ENCODE data around the gene AUTS2. TPM values are rescaled to one million over a fixed set of nuclear protein-coding genes. Genes with fewer than 3 reads are reported as not detected.

The AUTS2 gene
- total RNA-seq, 2 experiments from 2014 or later = 4.0 to 4.7 TPM

DNA sequence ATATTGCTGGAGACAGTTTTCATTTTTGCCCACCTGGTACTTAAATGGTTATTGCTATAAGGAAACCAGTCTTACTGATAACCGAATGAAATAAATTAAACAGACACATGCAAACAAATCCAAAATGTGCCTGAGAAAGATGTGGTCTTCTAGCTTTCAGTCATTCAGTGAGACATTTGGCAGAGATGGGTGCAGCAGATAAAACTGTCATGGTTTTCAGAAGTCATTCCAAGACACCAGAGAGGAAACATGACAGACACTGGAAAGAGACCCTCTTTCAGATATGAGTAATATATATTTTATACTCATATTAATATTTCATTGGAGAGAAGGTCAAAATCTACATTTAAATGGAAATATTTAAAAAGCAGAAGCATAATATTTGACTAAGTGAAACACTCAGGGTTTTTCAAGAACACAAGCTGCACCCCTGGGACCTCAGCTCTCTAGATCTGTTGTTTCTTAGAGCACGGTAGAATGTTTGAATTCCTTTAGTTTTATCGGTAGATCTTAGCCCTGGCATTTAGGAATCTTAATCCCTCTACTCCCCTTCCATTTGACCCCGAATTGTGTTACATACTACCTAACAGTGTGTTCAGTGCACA lies 246.1 kb downstream of the AUTS2 start:
- Mint-ChIP-seq H3K27me3 (peaks cover 2% of the 10 kb centered on the region), H3K4me3 (no peak overlapping the region), H3K9me3 (no peaks in the 10 kb centered on the region), H3K36me3 (no peaks in the 10 kb centered on the region), H3K27ac (no peak overlapping the region), H3K4me1 (ENCODE audit: low read depth) (no peaks in the 10 kb centered on the region)
- no peak for DNase-seq
- POLR2A ChIA-PET = no interaction called here
- CTCF ChIA-PET = no interaction called here
- intact Hi-C loops (cut with micrococcal nuclease) = no loop called here

DNA sequence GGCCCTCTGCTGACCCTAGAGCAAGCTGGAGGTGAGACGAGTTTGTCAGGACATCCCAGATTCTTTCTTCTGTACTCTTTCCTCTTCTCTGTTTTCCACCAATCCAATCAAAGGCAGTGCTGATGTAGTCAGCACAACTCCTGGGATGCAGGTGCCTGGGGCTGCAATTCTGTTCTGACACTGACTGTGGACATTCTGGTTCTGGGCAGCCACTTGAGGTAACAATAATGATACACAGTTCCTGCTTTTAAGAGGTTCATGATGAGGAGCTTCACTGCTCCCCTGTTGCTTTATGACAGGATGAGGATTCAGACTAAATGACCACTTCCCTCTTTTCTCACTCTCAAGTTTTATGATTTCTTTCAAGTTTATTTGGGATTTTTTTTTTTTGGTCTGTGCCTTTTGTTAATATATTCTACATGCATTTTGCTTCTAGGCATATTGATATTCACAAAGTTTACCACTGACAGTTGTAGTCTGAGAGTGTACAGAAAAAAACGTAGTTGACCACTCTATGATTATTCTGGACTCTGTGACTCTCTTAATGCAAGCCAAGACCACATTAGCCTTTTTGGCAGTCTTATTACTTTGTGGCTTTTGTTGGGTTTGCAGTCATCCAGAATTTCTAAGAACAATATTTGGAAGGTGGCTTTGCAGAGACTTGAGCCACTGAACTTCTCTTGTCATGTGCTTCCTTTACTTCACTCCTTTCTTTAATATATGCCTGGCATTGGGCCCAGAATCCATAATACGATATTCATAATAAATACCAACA lies 247.6 kb downstream of the AUTS2 start:
- intact Hi-C loops (cut with micrococcal nuclease) = no loop called here
- no peak overlapping the region for H3K4me3 Mint-ChIP-seq
- DNase-seq = no peak
- no peak overlapping the region for H3K27ac Mint-ChIP-seq
- H3K9me3 Mint-ChIP-seq = no peaks in the 10 kb centered on the region
- CTCF ChIA-PET = no interaction called here
- POLR2A ChIA-PET = no interaction called here
- no peaks in the 10 kb centered on the region for H3K4me1 Mint-ChIP-seq (ENCODE audit: low read depth)
- H3K27me3 Mint-ChIP-seq = peaks cover 2% of the 10 kb centered on the region
- no peaks in the 10 kb centered on the region for H3K36me3 Mint-ChIP-seq

GRCh38 chr7:69847921-69848612 lies 249.8 kb downstream of the AUTS2 start:
- Mint-ChIP-seq H3K4me3 (no peak overlapping the region), H3K9me3 (no peaks in the 10 kb centered on the region), H3K27ac (no peak overlapping the region), H3K36me3 (no peaks in the 10 kb centered on the region), H3K4me1 (ENCODE audit: low read depth) (no peaks in the 10 kb centered on the region), H3K27me3 (peaks cover 2% of the 10 kb centered on the region)
- intact Hi-C loops (cut with micrococcal nuclease) = no loop called here
- ChIA-PET POLR2A (interaction anchor here (0.6 kb wide), 1 partner anchor 280 kb away, joined by 3 read pairs; no protein-coding TSS in a partner anchor), CTCF (no interaction called here)
- DNase-seq = no peak

DNA sequence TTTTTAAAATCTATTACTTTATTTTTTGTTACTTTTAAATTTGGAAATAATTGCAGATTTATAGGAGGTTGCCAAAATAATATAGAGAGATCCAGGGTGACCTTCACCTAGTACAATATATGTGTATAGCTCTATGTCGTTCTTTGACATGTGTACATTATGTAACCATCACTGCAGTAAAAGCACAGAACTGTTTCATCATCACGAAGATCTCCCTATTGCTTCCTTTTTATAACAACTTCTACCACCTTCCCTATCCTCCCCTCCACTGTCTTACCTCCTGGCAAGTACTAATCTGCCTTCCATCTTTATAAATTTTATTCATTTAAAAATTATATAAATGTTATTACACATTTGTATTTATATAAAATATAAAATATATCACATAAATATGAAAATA lies 251.0 kb downstream of the AUTS2 start:
- intact Hi-C loops (cut with micrococcal nuclease) = no loop called here
- ChIA-PET POLR2A (no interaction called here), CTCF (no interaction called here)
- H3K27ac Mint-ChIP-seq = no peak overlapping the region
- H3K27me3 Mint-ChIP-seq = peaks cover 2% of the 10 kb centered on the region
- DNase-seq = no peak
- no peaks in the 10 kb centered on the region for H3K4me1 Mint-ChIP-seq (ENCODE audit: low read depth)
- no peak overlapping the region for H3K4me3 Mint-ChIP-seq
- no peaks in the 10 kb centered on the region for H3K36me3 Mint-ChIP-seq
- no peaks in the 10 kb centered on the region for H3K9me3 Mint-ChIP-seq

DNA sequence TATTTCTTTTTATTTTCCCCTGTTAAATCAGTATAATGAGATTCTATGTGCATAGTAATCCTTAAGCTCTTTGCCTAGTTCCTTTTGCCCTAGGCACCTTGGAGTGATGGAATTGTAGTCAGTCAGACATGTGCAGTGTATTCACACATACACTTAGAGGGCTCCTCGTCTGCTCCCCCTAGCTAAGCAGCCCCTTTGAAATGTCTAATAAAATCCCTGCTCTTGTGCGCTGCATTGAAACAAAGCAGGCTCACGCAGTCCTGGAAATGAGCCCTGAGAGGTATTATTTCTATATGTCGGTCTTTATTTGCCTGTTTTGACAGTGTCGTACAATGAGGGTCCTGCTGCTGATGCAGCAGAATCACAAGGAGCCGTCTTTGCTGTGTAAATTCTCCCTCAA lies 258.7 kb downstream of the AUTS2 start:
- CTCF ChIA-PET = no interaction called here

DNA sequence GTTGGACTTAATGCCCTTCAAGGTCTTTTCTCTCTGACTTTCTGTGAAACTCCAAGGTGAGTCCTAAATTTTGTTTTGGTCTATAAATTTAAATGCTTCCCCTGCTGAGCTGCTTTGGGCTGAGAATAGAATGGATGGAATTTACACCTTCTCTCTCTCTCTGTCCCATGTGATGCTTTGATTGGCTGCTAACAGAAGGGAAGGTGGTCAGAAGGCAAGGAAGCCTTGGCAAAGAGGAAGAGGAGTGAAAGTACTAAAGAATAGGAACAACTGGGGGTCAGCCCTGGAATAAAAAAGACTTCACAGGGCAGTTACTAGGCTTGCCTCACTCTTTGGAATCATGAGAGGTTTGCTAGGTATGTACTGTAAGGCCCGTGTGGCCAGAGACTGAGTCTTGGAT lies 260.2 kb downstream of the AUTS2 start:
- peaks cover 3% of the 10 kb centered on the region for H3K27me3 Mint-ChIP-seq
- no peaks in the 10 kb centered on the region for H3K4me1 Mint-ChIP-seq (ENCODE audit: low read depth)
- H3K27ac Mint-ChIP-seq = no peak overlapping the region
- ChIA-PET POLR2A (no interaction called here), CTCF (no interaction called here)
- no peak for DNase-seq
- no peak overlapping the region for H3K4me3 Mint-ChIP-seq
- H3K36me3 Mint-ChIP-seq = no peaks in the 10 kb centered on the region
- intact Hi-C loops (cut with micrococcal nuclease) = no loop called here
- H3K9me3 Mint-ChIP-seq = no peaks in the 10 kb centered on the region

More for the DNA sequence above, 258.7 kb downstream of the AUTS2 start:
- no peaks in the 10 kb centered on the region for H3K36me3 Mint-ChIP-seq
- no peak overlapping the region for H3K4me3 Mint-ChIP-seq
- H3K27ac Mint-ChIP-seq = no peak overlapping the region
- peaks cover 3% of the 10 kb centered on the region for H3K27me3 Mint-ChIP-seq
- intact Hi-C loops (cut with micrococcal nuclease) = no loop called here
- no peak for DNase-seq
- no peaks in the 10 kb centered on the region for H3K9me3 Mint-ChIP-seq
- H3K4me1 Mint-ChIP-seq (ENCODE audit: low read depth) = no peaks in the 10 kb centered on the region
- POLR2A ChIA-PET = no interaction called here

DNA sequence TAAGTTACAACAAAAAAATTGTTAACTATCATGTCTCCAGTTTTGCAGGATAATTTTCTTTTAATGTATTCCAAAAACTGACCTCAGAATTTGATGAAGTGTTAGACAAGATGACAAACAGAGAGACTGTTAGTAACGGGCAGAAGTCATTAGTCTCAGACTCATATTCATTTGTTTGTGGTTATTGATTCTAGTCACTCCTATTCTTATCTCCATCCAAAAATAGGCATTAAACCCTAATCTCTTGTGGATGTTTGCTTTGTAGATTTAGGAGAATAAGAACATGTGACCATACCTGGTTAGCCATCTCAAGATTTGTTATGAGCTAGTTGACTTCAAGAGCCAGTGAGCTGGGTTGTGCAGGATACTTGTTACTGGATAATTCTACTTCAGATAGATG lies 261.1 kb downstream of the AUTS2 start:
- intact Hi-C loops (cut with micrococcal nuclease) = no loop called here
- Mint-ChIP-seq H3K4me3 (no peak overlapping the region), H3K4me1 (ENCODE audit: low read depth) (no peaks in the 10 kb centered on the region), H3K9me3 (no peaks in the 10 kb centered on the region), H3K36me3 (no peaks in the 10 kb centered on the region), H3K27ac (no peak overlapping the region), H3K27me3 (peaks cover 3% of the 10 kb centered on the region)
- ChIA-PET CTCF (no interaction called here), POLR2A (no interaction called here)
- DNase-seq = no peak

DNA sequence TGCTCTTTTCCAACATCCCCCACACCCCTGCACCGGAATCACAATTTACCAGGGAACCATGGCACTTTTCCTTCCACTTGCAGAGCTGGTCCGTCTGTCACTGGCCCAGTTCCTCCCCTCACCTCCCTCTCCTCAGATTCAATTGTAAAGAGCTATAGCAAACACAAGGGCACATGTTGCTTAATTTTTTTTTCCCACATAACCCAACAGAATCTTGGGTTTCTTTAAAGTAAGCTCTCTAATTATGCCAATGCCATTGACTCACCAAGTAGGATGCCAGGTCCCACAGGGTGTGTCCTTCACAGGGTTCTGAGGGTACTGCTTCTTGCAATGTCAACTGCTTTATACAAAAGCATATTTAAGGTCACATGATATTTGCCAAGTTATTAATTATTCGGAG lies 262.2 kb downstream of the AUTS2 start:
- no peak for DNase-seq
- intact Hi-C loops (cut with micrococcal nuclease) = no loop called here
- POLR2A ChIA-PET = no interaction called here
- CTCF ChIA-PET = no interaction called here
- Mint-ChIP-seq H3K4me1 (ENCODE audit: low read depth) (no peaks in the 10 kb centered on the region), H3K9me3 (no peaks in the 10 kb centered on the region), H3K27ac (no peak overlapping the region), H3K4me3 (no peak overlapping the region), H3K36me3 (no peaks in the 10 kb centered on the region), H3K27me3 (peaks cover 1% of the 10 kb centered on the region)

- CTCF ChIA-PET = no interaction called here
- POLR2A ChIA-PET = no interaction called here
- DNase-seq = no peak
- no peak overlapping the region for H3K27ac Mint-ChIP-seq
- no peaks in the 10 kb centered on the region for H3K4me1 Mint-ChIP-seq (ENCODE audit: low read depth)
- intact Hi-C loops (cut with micrococcal nuclease) = no loop called here
- no peaks in the 10 kb centered on the region for H3K36me3 Mint-ChIP-seq
- H3K27me3 Mint-ChIP-seq = peaks cover 1% of the 10 kb centered on the region
- no peaks in the 10 kb centered on the region for H3K9me3 Mint-ChIP-seq
- H3K4me3 Mint-ChIP-seq = no peak overlapping the region
Observed at GRCh38 chr7:69860941-69861622, 262.8 kb downstream of the AUTS2 start.

DNA sequence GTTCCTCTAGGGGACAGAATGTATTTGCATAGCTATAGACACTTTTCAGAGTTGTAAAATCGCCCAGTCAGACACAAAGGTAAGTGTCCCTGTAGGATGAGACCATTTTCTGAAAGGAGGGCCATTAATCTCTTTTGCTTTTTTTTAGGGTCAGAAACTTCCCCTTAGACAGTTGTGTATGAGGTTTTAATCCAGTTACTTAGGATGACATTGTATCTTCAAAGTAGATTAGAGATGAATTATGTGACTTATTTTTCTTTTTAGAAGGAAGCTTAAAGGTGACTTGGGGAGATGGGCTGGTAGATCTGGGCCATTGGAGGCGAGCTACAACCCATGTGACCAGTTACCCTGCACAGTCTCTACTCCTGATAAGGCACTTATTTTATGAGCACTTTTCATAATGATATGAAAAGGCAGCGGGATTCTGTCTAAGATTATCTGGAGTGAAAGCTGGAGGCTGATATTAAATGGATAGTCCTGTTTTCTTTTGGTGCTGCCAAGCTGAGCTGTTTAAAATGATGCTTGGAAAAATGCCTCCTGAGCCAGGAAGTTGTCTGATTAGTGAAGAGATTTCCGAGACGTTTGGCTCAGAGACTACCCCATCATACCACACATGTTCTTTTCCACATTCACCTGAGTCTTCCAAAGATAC lies 264.3 kb downstream of the AUTS2 start:
- Mint-ChIP-seq H3K27ac (no peak overlapping the region), H3K36me3 (no peaks in the 10 kb centered on the region), H3K9me3 (no peaks in the 10 kb centered on the region), H3K4me3 (no peak overlapping the region), H3K27me3 (no peaks in the 10 kb centered on the region), H3K4me1 (ENCODE audit: low read depth) (no peaks in the 10 kb centered on the region)
- CTCF ChIA-PET = no interaction called here
- POLR2A ChIA-PET = no interaction called here
- intact Hi-C loops (cut with micrococcal nuclease) = no loop called here
- no peak for DNase-seq

DNA sequence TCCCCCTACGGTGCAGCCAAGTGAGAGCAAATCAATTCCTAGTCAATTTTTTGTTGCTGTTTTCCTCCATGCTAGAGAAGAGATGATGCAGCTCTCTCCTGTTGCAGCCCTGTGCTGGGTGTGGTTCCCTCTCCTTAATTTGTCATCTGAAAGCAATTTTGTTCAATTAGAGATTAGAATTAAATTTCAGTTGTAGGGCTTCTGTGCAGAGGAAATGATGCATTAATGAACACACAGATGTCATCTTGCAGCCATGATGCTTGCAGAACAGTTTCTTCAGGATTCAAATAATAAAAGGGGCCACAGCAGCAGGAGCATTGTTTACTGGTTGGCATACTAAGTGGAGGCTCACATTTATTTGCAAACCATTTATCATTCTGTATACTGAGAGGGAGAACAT lies 266.0 kb downstream of the AUTS2 start:
- H3K36me3 Mint-ChIP-seq = no peaks in the 10 kb centered on the region
- H3K9me3 Mint-ChIP-seq = no peaks in the 10 kb centered on the region
- no peak overlapping the region for H3K27ac Mint-ChIP-seq
- H3K4me3 Mint-ChIP-seq = no peak overlapping the region
- intact Hi-C loops (cut with micrococcal nuclease) = no loop called here
- ChIA-PET POLR2A (no interaction called here), CTCF (no interaction called here)
- no peaks in the 10 kb centered on the region for H3K27me3 Mint-ChIP-seq
- DNase-seq = no peak
- no peaks in the 10 kb centered on the region for H3K4me1 Mint-ChIP-seq (ENCODE audit: low read depth)

- Mint-ChIP-seq H3K4me1 (ENCODE audit: low read depth) (no peaks in the 10 kb centered on the region), H3K9me3 (no peaks in the 10 kb centered on the region), H3K36me3 (no peaks in the 10 kb centered on the region), H3K4me3 (no peak overlapping the region), H3K27ac (no peak overlapping the region), H3K27me3 (no peaks in the 10 kb centered on the region)
- POLR2A ChIA-PET = no interaction called here
- intact Hi-C loops (cut with micrococcal nuclease) = no loop called here
- CTCF ChIA-PET = no interaction called here
- DNase-seq = no peak
Observed at GRCh38 chr7:69864822-69865221, 266.5 kb downstream of the AUTS2 start.
